Testis (tissue), 3 donors: ENCODE measurements around the gene TTC29. TPM values are rescaled to one million over a fixed set of nuclear protein-coding genes. Genes with fewer than 3 reads are reported as not detected.

ENCODE experiments used
- DNase-seq: peaks from one replicate; pipeline ENCODE4 v3.0.0-alpha.2; 2019
- H3K27ac ChIP-seq, 2 donors: fragments of 200-600 bp; sonication (generic); one replicate each; pipeline ENCODE4 v1.5.1; 2019
- H3K27me3 ChIP-seq: fragments of 200-600 bp; sonication (generic); one replicate; pipeline ENCODE4 v1.5.1; 2019
- H3K36me3 ChIP-seq: fragments of 200-600 bp; sonication (generic); one replicate; pipeline ENCODE4 v1.5.1; 2017; ENCODE audit warnings: low read depth; ENCODE audit errors: missing control alignments
- H3K4me1 ChIP-seq: fragments of 200-600 bp; sonication (generic); one replicate; pipeline ENCODE4 v1.5.1; 2019
- H3K4me3 ChIP-seq, 2 donors: fragments of 200-600 bp; sonication (generic); one replicate each; pipeline ENCODE4 v1.5.1; 2017 to 2019
- H3K9me3 ChIP-seq: fragments of 200-600 bp; sonication (generic); one replicate; pipeline ENCODE4 v1.5.1; 2017
- POLR2A ChIP-seq: fragments of 450-650 bp; IDR thresholded peaks from one replicate; pipeline ENCODE4 v1.6.1; 2017; ENCODE audit warnings: antibody characterized with exemption, mild to moderate bottlenecking, moderate library complexity
- WGBS, 2 donors: methylation state at CpG; one replicate each; pipeline ENCODE4 v1.1.5; 2018; 5-methylcytosine and 5-hydroxymethylcytosine counted together
- intact Hi-C: fragments of 100-400 bp; cut with DNase I; formaldehyde crosslinking; loops from one replicate; pipeline ENCODE4 v1.15.1; 2023; ENCODE audit warnings: low total_unique reads
- polyA plus RNA-seq: library from polyadenylated mRNA; stranded (reverse); fragments of 350-450 nt; fragmentation: Illumina TruSeq; extraction: RNeasy Lipid Tissue Mini Kit (QIAGEN cat#74804); gene quantifications from one replicate; pipeline ENCODE4 v1.2.3, GENCODE V29; 2014; ENCODE audit warnings: low read depth, low replicate concordance; ENCODE audit not compliant: insufficient read depth
- total RNA-seq, 2 donors: library from RNA; depleted of rRNA; stranded (reverse); fragments of >200 nt; gene quantifications; one replicate each; pipeline ENCODE4 v1.2.3, GENCODE V29; 2016
- TF ChIP-seq, protein P1 (sequence below), 3 experiments: fragments of 450-650 bp in 2 of 3; fragments of 200-600 bp in 1 of 3; sonication (generic) in 1 of 3; IDR thresholded peaks; one replicate each; pipeline ENCODE4 v1.5.1; 2016 to 2019; ENCODE audit warnings: antibody characterized with exemption in 3 of 3, mild to moderate bottlenecking in 2 of 3, moderate library complexity in 1 of 3

Gene TTC29
- total and polyA plus RNA-seq, 3 donors from 2014 or later: 27.4 to 165 (median 68.0) TPM

DNA sequence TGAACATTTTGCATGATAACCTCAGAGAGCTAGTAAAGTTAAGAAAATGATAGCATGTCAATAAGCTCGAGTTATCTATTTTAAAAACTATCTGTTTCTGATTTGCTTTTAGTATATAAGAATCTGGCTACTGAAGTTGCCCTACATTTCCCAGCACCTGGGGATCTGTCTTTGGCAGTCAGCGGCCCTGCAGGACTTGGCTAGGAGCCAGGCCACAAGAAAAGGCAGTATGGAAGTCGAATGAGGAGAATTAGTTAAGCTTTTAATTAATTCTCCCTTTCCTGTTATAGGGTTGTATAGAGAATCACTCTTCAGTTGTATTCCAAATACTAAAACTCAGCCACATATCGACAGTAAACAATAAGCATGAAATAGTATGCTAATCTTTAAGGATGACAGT, 284.3 kb downstream of the TTC29 start:
- no peaks in the 10 kb centered on the region for H3K4me1 ChIP-seq
- intact Hi-C loops: no loop called here
- no peaks in the 10 kb centered on the region for H3K27me3 ChIP-seq
- DNase-seq: no peak
- no peaks in the 10 kb centered on the region for H3K9me3 ChIP-seq
- TF ChIP-seq, protein P1, sequence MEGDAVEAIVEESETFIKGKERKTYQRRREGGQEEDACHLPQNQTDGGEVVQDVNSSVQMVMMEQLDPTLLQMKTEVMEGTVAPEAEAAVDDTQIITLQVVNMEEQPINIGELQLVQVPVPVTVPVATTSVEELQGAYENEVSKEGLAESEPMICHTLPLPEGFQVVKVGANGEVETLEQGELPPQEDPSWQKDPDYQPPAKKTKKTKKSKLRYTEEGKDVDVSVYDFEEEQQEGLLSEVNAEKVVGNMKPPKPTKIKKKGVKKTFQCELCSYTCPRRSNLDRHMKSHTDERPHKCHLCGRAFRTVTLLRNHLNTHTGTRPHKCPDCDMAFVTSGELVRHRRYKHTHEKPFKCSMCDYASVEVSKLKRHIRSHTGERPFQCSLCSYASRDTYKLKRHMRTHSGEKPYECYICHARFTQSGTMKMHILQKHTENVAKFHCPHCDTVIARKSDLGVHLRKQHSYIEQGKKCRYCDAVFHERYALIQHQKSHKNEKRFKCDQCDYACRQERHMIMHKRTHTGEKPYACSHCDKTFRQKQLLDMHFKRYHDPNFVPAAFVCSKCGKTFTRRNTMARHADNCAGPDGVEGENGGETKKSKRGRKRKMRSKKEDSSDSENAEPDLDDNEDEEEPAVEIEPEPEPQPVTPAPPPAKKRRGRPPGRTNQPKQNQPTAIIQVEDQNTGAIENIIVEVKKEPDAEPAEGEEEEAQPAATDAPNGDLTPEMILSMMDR (IDR thresholded peaks at IDR 0.05): no peak
- no peak for TF ChIP-seq POLR2A
- H3K4me3 ChIP-seq: no peak overlapping the region
- H3K36me3 ChIP-seq: no peaks in the 10 kb centered on the region
- 63 to 66% methylated on average over 4 of the region's 4 CpGs for WGBS, 2 donors
- H3K27ac ChIP-seq: no peak overlapping the region
